Astrocyte of the spinal cord (primary cell): ENCODE data around the gene PID1.

ENCODE experiments used
- DNase-seq: peaks from one replicate; pipeline ENCODE4 v3.0.0; 2011; ENCODE audit warnings: low read depth, low spot score
- H3K4me3 ChIP-seq: 2 replicates; pipeline ENCODE4 v1.5.1; 2011; ENCODE audit warnings: low read depth, mild to moderate bottlenecking, low read length, moderate library complexity
- in situ Hi-C: cut with HindIII; loops from 2 replicates; pipeline ENCODE4 v1.10.0; 2017; ENCODE audit warnings: low sequenced_read_pairs
- TF ChIP-seq, protein P1 (sequence below): IDR thresholded peaks from 2 replicates; pipeline ENCODE4 v1.5.1; 2012; ENCODE audit warnings: low read depth, mild to moderate bottlenecking, low read length, inconsistent platforms

PID1 gene

DNA sequence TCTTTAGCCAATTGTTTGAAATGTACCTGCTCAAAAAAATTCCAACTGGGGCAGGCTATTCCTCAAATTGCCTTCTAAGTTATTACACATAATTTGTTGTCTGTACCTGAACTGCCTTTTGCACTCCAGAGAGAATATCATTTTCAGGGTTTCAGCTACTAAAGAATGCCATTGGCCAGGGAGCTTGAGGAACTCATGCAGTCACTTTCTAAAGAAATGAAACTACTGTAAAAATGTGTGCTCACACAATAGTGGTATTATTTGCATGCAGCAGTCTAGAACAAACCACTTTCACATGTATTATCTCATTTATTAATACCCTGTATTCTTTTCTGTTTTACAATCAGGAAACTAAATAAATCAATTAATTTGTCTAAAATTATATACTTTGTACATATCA lies 152.2 kb downstream of the PID1 start:
- H3K4me3 ChIP-seq: no peak overlapping the region
- no peak for DNase-seq
- in situ Hi-C loops: no loop called here
- TF ChIP-seq, protein P1, sequence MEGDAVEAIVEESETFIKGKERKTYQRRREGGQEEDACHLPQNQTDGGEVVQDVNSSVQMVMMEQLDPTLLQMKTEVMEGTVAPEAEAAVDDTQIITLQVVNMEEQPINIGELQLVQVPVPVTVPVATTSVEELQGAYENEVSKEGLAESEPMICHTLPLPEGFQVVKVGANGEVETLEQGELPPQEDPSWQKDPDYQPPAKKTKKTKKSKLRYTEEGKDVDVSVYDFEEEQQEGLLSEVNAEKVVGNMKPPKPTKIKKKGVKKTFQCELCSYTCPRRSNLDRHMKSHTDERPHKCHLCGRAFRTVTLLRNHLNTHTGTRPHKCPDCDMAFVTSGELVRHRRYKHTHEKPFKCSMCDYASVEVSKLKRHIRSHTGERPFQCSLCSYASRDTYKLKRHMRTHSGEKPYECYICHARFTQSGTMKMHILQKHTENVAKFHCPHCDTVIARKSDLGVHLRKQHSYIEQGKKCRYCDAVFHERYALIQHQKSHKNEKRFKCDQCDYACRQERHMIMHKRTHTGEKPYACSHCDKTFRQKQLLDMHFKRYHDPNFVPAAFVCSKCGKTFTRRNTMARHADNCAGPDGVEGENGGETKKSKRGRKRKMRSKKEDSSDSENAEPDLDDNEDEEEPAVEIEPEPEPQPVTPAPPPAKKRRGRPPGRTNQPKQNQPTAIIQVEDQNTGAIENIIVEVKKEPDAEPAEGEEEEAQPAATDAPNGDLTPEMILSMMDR: no peak

- H3K4me3 ChIP-seq: no peak overlapping the region
- TF ChIP-seq, protein P1: no peak
- DNase-seq: peak; percentile 10
- in situ Hi-C loops: no loop called here
Observed at GRCh38 chr2:229118336-229118735, 152.8 kb downstream of the PID1 start.

DNA sequence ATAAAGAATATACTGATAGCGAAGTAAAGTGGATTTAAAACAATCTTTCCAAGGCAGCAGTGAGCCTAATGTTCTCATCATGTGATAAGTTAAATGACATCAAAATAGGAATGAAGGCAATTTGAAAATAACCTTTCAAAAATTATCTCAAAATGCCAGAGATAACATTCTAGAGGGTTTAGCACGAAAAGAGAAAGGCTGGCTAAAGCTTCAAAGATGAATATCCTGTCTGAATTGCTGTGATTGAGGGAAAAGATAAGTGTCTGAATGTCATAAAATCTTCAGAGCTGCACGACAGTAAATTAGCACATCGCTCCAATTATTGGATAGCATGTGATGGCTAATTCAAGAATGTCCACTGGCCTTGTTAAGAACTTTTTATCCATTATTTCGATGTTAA lies 159.3 kb downstream of the PID1 start:
- TF ChIP-seq, protein P1: no peak
- no peak for DNase-seq
- in situ Hi-C loops: no loop called here

GRCh38 chr2:229109195-229109594 lies 161.9 kb downstream of the PID1 start:
- in situ Hi-C loops: no loop called here
- DNase-seq: no peak
- TF ChIP-seq, protein P1: no peak
- no peak overlapping the region for H3K4me3 ChIP-seq

More for the DNA sequence above, 159.3 kb downstream of the PID1 start:
- no peak overlapping the region for H3K4me3 ChIP-seq

GRCh38 chr2:229107601-229108000 lies 163.5 kb downstream of the PID1 start:
- in situ Hi-C loops: no loop called here

GRCh38 chr2:229104974-229105387 lies 166.1 kb downstream of the PID1 start:
- H3K4me3 ChIP-seq: no peak overlapping the region
- no peak for DNase-seq
- TF ChIP-seq, protein P1: no peak
- in situ Hi-C loops: no loop called here

More at GRCh38 chr2:229107601-229108000, 163.5 kb downstream of the PID1 start:
- TF ChIP-seq, protein P1: no peak
- DNase-seq: no peak
- no peak overlapping the region for H3K4me3 ChIP-seq

- no peak overlapping the region for H3K4me3 ChIP-seq
- TF ChIP-seq, protein P1: no peak
- DNase-seq: no peak
- in situ Hi-C loops: no loop called here
Observed at GRCh38 chr2:229104025-229104424, 167.1 kb downstream of the PID1 start.
